Suprapubic skin (tissue), 4 donors: Measurements from ENCODE around the gene CEL. TPM values are rescaled to one million over a fixed set of nuclear protein-coding genes. Genes with fewer than 3 reads are reported as not detected.

ENCODE experiments used
- DNase-seq, 2 donors: peaks; one replicate each; pipeline ENCODE4 v3.0.0-alpha.2; 2019; ENCODE audit warnings: low spot score in 2 of 2
- H3K27ac ChIP-seq: fragments of 200-600 bp; sonication (generic); one replicate; pipeline ENCODE4 v1.5.1; 2019
- H3K27me3 ChIP-seq: fragments of 200-600 bp; sonication (generic); one replicate; pipeline ENCODE4 v1.5.1; 2019
- H3K36me3 ChIP-seq: fragments of 200-600 bp; sonication (generic); one replicate; pipeline ENCODE4 v1.5.1; 2019
- H3K4me1 ChIP-seq: fragments of 200-600 bp; sonication (generic); one replicate; pipeline ENCODE4 v1.5.1; 2019
- H3K4me3 ChIP-seq: fragments of 200-600 bp; sonication (generic); one replicate; pipeline ENCODE4 v1.5.1; 2019; ENCODE audit warnings: mild to moderate bottlenecking
- H3K9me3 ChIP-seq: fragments of 200-600 bp; sonication (generic); one replicate; pipeline ENCODE4 v1.5.1; 2019
- EP300 ChIP-seq: sonication (generic); formaldehyde crosslinking; IDR thresholded peaks from one replicate; pipeline ENCODE4 v1.6.1; 2017; ENCODE audit warnings: antibody characterized with exemption
- POLR2A ChIP-seq, 2 donors: fragments of 450-650 bp; IDR thresholded peaks; one replicate each; pipeline ENCODE4 v1.6.1; 2017; ENCODE audit warnings: antibody characterized with exemption in 2 of 2, mild to moderate bottlenecking in 2 of 2, moderate library complexity in 2 of 2
- POLR2AphosphoS5 ChIP-seq, 3 donors: sonication (generic); formaldehyde crosslinking; IDR thresholded peaks; one replicate each; pipeline ENCODE4 v1.6.1; 2017; ENCODE audit warnings: antibody characterized with exemption in 3 of 3
- WGBS: methylation state at CpG from one replicate; pipeline ENCODE4 v1.1.5; 2018; 5-methylcytosine and 5-hydroxymethylcytosine counted together
- total RNA-seq, 4 donors: library from RNA; depleted of rRNA; stranded (reverse); fragments of >200 nt; gene quantifications; one replicate each; pipeline ENCODE4 v1.1.0, GENCODE V29; 2016
- TF ChIP-seq, protein P1 (sequence below), 2 donors: fragments of 200-600 bp in 1 of 2; fragments of 450-650 bp in 1 of 2; sonication (generic) in 1 of 2; IDR thresholded peaks; one replicate each; pipeline ENCODE4 v1.5.1; 2016 to 2019; ENCODE audit warnings: antibody characterized with exemption in 2 of 2, mild to moderate bottlenecking in 1 of 2, moderate library complexity in 1 of 2

The CEL gene
- total RNA-seq, 4 donors from 2014 or later, result 5.2 to 10.7 (median 5.9) TPM

DNA sequence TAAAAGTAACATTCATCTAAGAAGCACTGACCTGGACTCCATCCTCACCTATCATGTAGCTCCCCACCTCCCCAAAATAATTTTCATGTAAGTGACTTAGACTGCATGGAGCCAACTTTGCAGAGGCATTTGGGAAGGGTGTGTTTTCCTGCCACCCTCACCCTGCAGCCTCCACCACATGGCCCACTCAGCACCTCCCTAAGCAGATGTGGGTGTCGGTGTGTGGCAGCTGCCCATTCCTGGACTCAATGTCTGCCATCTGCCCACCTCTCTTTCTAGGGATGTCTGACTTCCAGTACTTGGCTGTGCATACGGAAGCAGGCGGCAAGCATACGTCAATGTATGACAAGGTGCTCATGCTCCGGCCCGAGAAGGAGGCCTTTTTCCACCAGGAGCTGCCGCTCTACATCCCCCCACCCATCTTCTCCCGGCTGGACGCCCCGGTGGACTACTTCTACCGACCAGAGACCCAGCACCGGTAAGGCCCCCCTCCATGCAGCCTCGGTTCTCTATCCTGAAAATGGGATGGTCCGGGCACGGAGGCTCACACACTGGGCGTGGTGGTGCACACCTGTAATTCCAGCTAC is 18.2 kb upstream of the CEL start:
- TF ChIP-seq EP300, result no peak
- TF ChIP-seq, protein P1, sequence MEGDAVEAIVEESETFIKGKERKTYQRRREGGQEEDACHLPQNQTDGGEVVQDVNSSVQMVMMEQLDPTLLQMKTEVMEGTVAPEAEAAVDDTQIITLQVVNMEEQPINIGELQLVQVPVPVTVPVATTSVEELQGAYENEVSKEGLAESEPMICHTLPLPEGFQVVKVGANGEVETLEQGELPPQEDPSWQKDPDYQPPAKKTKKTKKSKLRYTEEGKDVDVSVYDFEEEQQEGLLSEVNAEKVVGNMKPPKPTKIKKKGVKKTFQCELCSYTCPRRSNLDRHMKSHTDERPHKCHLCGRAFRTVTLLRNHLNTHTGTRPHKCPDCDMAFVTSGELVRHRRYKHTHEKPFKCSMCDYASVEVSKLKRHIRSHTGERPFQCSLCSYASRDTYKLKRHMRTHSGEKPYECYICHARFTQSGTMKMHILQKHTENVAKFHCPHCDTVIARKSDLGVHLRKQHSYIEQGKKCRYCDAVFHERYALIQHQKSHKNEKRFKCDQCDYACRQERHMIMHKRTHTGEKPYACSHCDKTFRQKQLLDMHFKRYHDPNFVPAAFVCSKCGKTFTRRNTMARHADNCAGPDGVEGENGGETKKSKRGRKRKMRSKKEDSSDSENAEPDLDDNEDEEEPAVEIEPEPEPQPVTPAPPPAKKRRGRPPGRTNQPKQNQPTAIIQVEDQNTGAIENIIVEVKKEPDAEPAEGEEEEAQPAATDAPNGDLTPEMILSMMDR (IDR thresholded peaks at IDR 0.05), result no peak
- TF ChIP-seq POLR2AphosphoS5 (IDR thresholded peaks at IDR 0.05), result no peak
- no peak for TF ChIP-seq POLR2A (IDR thresholded peaks at IDR 0.05)
- 96% methylated on average over 16 of the region's 16 CpGs for WGBS
- H3K36me3 ChIP-seq, result peaks cover 59% of the 10 kb centered on the region

DNA sequence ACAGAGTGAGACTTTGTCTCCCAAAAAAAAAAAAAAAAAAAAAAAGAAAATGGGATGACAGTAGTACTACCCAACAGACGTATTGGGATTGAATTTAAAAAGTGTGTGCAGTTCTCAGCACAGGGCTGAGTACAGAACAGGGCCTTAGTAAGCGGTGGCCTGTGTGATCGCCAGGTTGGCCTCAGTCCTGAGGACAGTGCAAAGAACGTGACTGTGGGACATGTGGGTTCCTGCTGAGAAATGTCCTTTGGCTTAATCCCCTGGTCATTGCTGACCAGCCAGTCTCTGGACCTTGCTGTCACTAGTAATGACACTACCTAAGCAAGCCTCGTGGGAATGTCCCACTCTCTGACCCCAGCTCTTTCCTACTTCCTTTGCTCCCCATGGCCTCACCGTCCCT is 17.7 kb upstream of the CEL start:
- H3K4me3 ChIP-seq, result no peak overlapping the region
- H3K4me1 ChIP-seq, result no peaks in the 10 kb centered on the region
- no peak for DNase-seq
- TF ChIP-seq POLR2A (IDR thresholded peaks at IDR 0.05) (no peak), POLR2AphosphoS5 (IDR thresholded peaks at IDR 0.05) (no peak), EP300 (no peak)
- TF ChIP-seq, protein P1 (IDR thresholded peaks at IDR 0.05), result no peak
- H3K36me3 ChIP-seq, result peaks cover 65% of the 10 kb centered on the region
- no peaks in the 10 kb centered on the region for H3K27me3 ChIP-seq
- H3K27ac ChIP-seq, result no peak overlapping the region
- 86% methylated on average over 6 of the region's 6 CpGs for WGBS
- H3K9me3 ChIP-seq, result no peaks in the 10 kb centered on the region

More for the DNA sequence above, 18.2 kb upstream of the CEL start:
- no peak overlapping the region for H3K27ac ChIP-seq
- H3K9me3 ChIP-seq, result no peaks in the 10 kb centered on the region
- no peak overlapping the region for H3K4me3 ChIP-seq
- no peaks in the 10 kb centered on the region for H3K27me3 ChIP-seq
- DNase-seq, result no peak
- H3K4me1 ChIP-seq, result no peaks in the 10 kb centered on the region

DNA sequence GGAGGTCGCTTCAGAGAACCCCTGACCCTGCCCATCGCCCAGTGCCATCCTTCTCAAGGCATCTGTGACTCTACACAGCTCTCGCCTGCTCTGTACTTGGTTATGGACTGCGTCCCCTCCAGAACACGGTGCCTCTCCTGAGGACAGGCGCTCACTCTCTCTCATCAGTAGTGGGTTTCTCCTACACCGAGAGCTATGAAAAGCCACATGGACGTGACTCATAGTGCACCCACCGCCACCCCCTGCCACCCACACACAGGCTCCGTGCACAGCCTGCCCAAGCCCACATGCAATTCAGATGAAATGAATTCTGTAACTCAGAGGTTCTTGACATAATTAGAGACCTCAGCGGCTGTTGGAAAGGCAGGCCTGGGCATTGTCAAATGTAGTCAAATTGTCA is 17.1 kb upstream of the CEL start:
- H3K9me3 ChIP-seq, result no peaks in the 10 kb centered on the region
- H3K27ac ChIP-seq, result no peak overlapping the region
- no peaks in the 10 kb centered on the region for H3K27me3 ChIP-seq
- TF ChIP-seq POLR2A (IDR thresholded peaks at IDR 0.05) (no peak), EP300 (no peak)
- no peak for DNase-seq
- WGBS, result 84% methylated on average over 11 of the region's 11 CpGs
- peaks cover 69% of the 10 kb centered on the region for H3K36me3 ChIP-seq
- H3K4me1 ChIP-seq, result no peaks in the 10 kb centered on the region
- no peak overlapping the region for H3K4me3 ChIP-seq

DNA sequence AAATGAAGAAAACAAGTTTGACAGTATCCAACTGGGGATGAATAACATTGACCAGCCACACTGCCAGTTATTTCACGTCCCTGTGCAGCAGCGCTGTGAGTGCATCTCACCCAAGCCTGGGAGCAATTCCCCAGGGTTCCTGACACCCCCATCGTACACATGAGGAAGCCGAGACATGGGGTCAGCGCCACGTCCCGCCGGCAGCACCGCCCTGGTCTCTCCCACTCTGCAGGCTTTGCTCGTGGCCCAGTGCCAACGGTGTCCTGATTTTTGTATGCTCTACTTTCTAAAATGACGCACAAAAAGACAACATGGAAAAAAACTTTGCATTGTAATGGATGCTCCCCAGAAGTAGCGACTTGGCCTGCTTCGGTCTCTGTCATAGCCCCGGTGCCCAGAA is 16.6 kb upstream of the CEL start:
- no peaks in the 10 kb centered on the region for H3K27me3 ChIP-seq
- TF ChIP-seq POLR2AphosphoS5 (IDR thresholded peaks at IDR 0.05) (no peak), POLR2A (IDR thresholded peaks at IDR 0.05) (no peak), EP300 (no peak)
- TF ChIP-seq, protein P1 (IDR thresholded peaks at IDR 0.05), result no peak
- no peak for DNase-seq
- H3K36me3 ChIP-seq, result peaks cover 74% of the 10 kb centered on the region
- H3K4me3 ChIP-seq, result no peak overlapping the region
- 92% methylated on average over 15 of the region's 15 CpGs for WGBS
- H3K4me1 ChIP-seq, result no peaks in the 10 kb centered on the region
- no peaks in the 10 kb centered on the region for H3K9me3 ChIP-seq
- H3K27ac ChIP-seq, result no peak overlapping the region

DNA sequence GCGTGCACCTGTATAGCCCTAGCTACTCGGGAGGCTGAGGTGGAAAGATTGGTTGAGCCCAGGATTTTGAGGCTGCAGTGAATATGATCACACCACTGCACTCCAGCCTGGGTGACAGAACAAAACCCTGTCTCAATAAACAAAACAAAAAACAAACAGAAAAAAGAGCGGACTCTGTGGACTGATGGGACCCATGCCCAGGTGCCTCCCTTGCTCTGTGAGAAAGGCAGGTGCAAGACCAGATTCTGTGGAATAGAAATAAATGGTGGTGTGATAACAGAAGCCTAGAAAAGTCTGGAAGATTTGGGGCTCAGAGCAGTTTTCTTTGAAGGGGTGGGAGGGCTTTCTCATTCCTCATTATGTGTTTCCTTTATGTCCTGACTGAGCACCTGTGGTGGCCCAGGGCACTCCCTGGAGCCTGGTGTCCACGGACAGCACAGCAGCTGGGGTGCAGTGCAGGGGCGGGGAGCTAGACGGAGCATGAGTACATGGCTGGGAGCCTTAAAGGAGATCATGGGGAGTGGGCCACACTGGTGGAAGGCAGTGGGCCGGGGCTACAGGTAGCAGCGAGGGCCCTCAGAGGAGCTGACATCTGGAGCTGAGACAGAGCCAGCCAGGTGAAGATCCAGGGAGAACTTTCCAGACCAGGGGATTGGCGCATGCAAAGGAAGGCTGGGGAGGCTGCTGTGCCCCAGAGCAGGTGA is 15.4 kb upstream of the CEL start:
- H3K27ac ChIP-seq, result no peak overlapping the region
- no peaks in the 10 kb centered on the region for H3K27me3 ChIP-seq
- H3K4me1 ChIP-seq, result no peaks in the 10 kb centered on the region
- H3K9me3 ChIP-seq, result no peaks in the 10 kb centered on the region
- DNase-seq, result no peak
- H3K4me3 ChIP-seq, result no peak overlapping the region
- WGBS, result 89% methylated on average over 9 of the region's 9 CpGs
- no peak for TF ChIP-seq EP300
- TF ChIP-seq POLR2A (IDR thresholded peaks at IDR 0.05), result no peak
- no peak for TF ChIP-seq POLR2AphosphoS5 (IDR thresholded peaks at IDR 0.05)
- TF ChIP-seq, protein P1 (IDR thresholded peaks at IDR 0.05), result no peak
- peaks cover 86% of the 10 kb centered on the region for H3K36me3 ChIP-seq
